DMS79 treated with DMSO at 0.1 percent for 48 hours (cell line): ENCODE results near the gene PDK2.
A peak's percentile ranks its signal among the peaks of the same experiment; 100 is the strongest.

ENCODE experiments used
- DNase-seq: peaks from one replicate; lab custom pipeline; 2025; lab: John Stamatoyannopoulos, UW

The PDK2 gene

DNA sequence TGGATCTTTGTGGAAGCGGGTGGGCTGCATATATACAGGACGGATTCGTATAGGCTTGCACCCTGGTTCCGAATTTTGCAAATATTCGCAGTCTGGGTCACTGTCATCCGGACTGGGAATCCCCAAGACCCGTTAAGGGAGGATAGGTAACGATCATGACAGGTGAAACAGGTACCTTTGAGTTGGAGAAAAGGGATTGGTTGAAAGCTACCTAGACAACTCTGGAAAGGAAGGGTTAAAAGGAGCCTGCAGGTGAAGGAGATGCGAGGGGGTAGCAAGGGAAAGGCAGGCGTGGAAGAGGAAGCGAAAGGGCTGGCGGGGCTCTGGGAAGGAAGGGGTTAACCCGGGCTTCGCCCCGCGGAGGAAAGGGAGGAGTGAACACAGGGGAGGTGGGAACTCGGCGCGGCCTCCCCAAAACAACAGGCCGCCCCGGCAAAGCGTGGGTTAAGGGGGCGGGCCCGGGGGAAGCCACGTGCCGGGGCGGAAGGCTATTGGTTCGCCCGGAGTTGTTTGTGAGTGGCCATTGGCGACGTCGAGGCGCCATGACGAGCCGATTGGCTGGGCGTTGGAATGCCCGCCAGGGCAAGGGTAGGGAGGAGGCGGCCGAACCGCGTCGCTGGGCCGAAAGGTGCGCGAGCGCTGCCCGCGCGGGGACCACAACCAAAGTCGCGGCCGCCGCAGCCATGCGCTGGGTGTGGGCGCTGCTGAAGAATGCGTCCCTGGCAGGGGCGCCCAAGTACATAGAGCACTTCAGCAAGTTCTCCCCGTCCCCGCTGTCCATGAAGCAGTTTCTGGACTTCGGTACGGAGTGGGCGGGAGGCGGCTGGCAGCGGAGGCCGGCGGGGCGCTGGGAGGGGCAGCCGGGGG lies at the start of gene PDK2:
Gene PDK2 (plus strand): TSS at position 599 of the 867 bp plus-strand sequence. CDS start 85 bp downstream, at position 684.
- DNase-seq = peak; percentile 84

DNA sequence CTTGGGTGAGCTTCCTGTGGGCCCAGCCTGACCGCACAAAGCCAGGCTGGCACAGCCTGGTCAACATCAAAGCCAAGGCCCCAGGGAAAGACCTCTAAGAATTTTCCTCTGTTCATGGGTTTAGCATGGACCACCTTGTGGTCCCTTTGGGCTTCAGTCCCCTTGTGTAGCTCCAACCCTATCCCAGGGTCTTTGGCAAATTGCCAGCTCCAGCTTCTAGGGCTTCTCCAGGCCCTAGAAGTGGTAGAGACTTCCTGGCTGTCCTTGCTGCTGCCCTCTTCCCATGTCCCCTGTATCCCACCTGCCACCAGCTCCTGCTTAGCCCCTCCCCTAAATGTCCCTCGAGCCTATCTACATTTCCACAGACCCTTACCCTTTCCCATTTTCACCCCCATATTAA lies 49.0 kb upstream of the PDK2 start:
- no peak for DNase-seq

DNA sequence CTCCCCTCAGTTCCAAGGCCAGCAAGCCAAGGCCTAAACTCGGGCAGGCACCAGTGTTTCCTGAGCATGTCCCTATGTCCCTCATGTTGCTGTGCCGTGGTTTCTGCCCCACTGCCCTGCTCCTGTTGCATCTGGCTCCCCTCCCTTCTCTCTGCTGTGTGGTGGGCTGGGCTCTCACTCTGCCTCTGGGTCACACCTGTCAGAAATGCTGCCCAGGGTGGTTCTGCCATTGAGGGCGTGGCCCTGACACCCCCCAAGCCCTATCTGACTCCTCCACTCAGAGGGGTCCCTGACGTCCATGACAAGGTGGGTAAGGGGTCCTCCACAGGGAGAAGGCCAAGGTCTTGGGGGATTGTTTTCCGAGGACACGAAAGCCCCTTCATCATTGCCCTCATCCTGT lies 48.5 kb upstream of the PDK2 start:
- no peak for DNase-seq

DNA sequence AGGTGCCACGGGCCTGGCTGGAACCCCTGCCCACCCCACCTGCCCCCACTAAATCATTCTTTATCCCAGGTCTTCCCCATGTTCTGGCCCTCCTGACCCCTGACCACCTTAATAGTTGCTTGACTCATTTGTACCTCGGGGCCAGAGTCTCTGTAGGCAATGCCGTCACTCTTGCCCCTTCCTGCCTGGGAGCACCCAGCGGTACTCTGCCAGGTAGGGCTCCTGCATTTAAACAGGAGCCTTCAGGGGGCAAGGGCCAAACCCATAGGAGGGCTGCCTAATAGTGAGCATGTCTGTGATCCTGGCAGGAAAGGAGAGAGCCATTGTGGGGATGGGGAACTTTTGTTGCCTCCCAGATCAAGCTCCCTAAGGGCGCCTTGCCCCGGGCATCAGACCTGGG lies 48.1 kb upstream of the PDK2 start:
- no peak for DNase-seq

DNA sequence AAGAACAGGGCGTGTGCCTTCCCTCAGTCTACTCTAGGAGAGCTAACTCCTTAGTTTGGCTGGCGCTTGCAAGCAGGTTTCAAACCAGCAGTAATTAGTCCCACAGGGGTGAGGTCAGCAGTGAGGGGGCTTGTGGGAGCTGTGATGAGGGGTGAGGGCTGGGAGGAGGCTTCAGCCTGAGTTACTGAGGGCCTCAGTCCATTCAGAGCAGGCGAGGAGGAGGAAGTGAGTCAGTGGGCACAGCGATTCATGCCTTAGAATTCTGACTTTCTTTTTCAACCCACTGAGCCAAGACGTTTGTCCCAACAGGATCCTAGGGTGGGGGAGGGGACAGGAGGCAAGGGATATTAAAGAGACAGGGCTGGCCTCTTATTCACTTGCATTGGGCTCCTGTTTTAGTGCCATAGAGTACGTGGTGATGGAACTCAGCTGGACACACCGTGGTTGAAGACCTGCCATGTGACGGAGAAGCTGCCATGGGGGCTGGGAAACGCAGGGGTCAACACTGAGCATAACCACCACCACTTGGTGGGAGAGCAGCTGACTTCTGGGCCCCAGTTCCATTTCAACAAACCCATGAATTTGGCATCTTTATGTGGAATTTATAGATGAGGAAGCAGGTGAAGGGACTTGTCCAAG lies 47.5 kb upstream of the PDK2 start:
- no peak for DNase-seq

DNA sequence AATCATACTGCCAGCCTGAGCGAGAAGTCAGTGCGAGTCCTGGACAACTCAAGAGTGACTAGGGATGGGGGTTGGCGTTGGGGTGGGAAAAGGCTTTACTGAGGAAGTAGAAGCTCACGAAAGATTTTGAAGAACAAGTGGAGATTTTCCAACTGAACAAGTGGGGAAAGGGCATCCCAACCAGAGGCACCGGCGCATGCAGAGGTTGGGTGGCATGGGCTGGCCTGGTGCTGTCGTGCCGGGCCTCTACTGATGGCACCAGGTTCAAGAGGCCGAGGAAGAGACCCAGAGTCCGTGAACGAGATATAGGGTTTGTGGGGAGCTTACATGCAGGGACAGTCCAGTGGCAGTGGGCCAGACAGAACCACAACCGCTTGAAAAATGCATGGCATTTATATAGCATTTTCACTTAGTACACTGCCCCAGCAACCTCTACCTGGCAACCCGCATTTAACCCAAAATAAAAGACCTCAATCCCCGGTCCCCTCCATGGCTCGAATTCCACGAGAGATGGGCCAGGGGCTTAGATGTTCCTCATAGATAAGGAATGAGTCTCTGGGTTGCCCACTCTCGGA lies 46.9 kb upstream of the PDK2 start:
- no peak for DNase-seq

DNA sequence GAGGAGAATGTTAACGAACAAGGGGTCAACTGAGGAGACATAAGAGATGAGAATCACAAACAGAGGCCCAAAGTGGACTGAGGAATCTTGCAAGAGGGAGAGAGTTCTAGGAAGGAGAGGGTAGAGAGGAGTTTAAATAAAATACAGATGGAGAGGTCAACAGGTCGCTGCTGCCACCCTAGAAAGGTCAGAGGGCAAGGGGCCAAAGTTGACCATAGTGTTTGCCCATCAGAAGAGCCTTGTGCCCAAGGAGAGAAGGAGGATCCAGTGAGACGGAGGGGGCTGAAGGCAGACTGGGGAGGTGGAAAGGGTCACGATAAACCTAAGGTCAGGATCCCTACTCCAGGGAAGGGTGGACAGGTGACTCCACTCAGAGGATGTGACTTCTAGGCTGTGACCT lies 46.2 kb upstream of the PDK2 start:
- no peak for DNase-seq

DNA sequence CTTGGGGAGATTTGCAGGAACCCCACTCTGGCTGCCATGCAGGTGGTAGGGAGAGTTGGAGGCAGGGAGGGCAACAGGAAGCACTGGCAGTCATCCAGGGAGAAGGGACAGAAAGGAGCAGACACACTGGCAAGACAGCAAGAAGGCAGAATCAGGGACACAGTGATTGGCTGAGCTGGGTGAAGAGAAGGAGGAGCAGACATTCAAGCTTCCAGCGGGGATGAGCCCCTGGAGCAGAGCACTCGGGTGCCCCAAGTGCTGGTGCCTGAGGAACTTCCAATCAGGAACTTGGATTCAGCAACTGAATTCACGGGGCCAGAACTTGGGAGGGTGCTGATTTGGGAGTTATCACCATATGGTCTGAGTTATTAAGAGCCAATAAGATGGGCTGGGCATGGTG lies 45.5 kb upstream of the PDK2 start:
- peak; percentile 23 for DNase-seq

DNA sequence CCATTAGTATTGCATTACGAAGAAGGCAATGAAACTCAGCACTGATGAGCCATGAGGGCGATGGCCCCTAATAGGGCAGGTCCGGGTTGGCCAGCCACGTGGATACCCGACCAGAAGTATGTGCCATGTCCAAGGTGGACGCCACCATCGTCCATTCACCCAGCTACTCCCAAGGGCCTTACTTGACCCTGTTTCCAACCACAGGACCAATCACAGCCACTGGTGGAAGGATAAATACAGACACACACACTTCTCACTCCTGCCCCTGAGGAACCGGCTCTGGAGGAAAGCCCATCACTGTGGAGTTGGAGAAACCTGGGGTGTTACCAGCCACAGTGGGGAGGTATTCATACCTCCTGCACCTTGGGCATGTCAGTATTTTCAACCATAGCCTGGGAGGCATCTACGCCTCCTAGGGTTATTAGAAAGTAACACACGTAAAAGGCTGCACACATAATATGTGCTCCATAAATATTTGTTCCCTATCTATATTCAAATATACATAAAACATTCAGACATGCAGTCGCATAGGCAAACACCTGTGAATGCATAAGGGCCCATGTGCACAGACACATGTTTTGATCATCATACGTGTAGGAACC lies 44.6 kb upstream of the PDK2 start:
- no peak for DNase-seq

DNA sequence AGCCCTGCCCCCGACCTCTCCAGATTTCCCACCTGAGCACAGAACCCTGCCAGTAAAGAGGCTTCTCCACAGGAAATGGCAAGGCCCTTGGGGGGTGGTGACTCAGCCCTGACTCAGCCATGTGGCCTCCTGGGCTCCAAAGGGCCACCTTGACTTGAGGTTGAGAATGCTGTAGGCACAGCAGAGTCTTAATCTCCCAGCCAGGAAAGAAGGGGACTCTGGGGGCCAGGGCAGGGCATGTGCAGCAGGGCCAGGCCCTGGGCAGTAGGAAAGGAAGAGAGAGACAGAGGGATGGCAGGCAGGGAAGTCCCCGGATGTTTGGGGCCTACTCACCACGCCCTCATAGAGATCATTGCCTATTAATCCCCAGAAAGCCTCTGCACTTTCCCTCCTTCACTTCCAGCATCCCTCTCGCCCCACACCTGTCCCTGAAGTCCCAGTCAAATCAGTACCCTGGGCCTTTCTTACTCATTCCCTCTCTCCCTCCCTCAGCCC lies 44.0 kb upstream of the PDK2 start:
- DNase-seq = peak; percentile 30

DNA sequence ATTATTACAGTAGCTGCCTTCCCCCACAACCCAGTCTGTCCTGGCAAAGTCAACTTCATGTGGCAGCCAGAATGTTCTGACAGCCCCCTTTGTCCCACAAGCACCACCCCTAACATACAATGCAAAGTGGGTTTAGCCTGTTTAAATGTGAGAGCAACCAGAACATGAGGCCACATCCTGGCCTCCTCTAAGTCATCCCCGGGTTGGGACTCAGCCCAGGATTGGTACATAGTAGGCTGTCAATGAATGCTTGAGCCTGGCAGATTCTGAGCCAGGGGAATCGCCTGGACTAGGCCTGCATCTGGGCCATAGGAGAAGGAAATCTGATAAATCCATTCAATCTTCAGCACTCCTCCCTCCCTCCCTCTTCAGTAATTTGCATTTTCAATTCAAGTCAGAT lies 43.5 kb upstream of the PDK2 start:
- DNase-seq = no peak

DNA sequence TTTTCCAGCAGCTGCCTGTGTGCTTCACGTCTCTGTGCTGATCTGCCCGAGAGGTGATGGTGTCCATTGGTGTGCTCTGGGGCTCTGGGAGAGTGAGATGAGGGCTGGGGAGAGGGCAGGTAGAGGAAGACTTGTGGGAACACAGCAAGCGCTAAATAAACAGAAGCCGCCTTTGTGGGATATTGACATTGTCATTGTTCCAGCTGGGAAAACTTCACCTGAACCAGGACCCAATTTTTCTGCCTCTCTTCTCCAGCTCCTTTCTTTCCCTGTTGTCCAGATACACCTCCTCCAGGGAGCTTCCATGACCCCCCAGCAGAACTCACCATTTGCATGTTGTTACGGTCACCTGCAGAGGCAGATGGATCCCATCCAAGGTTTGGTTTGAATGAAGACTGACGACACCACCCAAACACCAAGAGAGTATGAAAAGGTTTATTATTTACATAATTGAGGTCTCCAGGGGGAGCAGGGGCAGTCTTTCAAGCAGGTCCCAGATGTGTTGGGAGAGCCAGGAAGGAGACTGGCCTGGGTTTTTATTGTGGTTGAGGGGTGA lies 42.8 kb upstream of the PDK2 start:
- DNase-seq = no peak

DNA sequence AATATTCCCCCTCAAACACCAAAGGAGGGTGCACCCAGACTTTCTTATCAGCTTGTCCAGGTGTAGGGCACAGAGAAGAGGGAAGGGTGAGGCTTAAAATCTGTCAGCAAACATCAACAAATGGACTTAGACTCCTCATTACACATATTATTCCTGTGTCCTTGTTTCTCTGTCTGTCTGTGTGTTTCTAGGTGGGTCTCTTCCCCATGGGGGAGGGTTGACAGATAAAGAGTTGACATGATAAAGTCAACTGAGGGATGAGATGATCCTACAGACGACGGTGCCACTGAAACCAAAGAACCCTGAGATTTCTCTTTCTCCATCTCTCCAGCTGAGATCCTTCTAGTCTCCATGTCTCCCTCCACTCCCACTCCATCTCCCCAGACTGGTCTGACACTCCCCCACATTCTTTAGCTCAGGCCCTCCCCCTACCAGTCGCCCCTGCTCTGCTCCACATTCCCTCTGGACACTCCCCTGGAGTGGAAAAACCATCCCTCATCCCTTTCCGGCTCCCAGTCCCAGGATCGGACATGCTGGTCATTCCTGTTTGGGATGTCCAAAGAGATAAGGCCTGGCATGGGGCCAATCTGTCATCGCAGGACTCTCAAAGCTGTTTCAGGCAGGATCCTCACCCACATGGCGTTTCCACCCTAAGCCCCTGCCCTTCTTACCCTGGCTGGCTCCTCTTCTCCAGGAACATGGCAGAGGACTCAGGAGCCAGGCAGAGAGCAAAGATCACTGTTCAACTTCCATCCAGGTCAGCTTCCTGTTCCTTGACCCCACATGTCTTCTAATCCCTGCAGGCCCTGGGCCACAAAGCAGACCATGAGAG lies 42.1 kb upstream of the PDK2 start:
- no peak for DNase-seq

DNA sequence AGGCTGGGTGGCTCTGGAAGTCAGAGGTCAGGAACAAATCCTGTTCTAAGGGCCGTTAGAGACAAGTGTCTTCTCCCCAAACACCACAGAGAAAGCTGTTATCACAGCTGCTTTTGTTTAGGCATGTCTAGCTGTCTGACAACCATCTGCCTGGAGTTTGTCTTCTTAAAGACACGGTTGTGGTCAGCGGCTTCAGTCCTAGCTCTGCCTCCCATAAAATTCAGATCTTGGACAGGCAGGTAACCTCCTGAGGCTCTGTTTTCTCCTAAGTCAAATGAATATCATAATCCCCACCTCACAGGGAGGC lies 41.5 kb upstream of the PDK2 start:
- DNase-seq = no peak

DNA sequence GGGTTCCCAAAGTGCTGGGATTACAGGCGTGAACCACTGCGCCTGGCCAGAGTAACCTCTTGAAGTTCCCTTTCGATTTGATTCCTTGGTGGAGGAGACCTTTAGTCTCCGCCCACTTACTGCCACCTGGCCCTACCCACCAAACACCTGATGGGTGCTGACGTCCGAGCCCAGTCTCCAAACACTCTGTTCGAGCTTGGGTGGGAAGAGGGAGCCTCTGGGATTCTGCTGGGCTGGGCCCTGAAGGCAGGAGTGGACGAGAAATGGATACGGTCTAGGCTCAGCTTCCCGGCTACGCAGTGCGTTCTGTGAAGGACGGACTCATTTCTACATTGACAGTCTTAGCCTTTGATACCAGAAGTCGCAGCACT lies 40.1 kb upstream of the PDK2 start:
- peak; percentile 87 for DNase-seq

DNA sequence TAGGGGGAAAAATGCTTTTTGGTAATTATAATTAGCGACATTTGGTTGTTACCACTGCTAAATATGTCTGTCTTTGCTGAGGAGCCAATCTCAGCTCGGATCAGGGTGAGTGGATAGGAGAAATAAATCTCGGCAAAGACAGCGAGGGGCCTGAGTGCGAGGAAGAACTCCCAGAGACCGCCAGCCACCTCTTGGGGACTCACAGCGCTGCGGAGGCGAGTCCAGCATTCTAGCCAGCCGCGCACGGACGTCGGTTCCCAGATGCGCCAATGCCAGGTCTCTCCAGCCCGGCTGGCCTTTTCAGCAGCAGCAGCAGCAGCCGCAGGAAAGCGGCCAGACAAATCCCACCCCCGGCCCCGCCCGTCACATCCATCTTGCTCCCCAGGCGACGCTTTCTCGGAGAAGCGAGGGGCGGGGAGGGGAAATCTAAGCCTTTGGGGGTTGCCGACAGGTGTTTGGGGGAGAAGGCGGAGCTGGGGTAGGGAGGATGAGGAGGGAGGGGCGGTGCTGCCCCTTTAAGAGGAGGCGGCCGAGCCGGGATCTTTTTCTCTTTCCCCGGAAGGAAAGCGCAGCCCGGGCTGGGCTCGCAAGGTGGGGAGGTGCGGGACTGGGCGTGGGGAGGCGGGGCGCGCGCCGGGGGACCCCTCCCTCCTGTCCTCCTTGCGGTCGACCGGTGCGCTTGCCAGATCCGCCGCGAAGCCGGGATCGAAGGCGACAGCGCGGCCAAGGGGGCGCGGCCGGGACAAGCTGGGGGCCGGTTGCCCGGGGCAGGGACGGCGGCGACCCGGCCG lies 39.5 kb upstream of the PDK2 start, which contains the start of gene ITGA3:
Gene ITGA3 (plus strand): TSS at position 685 of the 791 bp plus-strand sequence. CDS start 330 bp downstream, outside the sequence.
- peak; percentile 82 for DNase-seq

DNA sequence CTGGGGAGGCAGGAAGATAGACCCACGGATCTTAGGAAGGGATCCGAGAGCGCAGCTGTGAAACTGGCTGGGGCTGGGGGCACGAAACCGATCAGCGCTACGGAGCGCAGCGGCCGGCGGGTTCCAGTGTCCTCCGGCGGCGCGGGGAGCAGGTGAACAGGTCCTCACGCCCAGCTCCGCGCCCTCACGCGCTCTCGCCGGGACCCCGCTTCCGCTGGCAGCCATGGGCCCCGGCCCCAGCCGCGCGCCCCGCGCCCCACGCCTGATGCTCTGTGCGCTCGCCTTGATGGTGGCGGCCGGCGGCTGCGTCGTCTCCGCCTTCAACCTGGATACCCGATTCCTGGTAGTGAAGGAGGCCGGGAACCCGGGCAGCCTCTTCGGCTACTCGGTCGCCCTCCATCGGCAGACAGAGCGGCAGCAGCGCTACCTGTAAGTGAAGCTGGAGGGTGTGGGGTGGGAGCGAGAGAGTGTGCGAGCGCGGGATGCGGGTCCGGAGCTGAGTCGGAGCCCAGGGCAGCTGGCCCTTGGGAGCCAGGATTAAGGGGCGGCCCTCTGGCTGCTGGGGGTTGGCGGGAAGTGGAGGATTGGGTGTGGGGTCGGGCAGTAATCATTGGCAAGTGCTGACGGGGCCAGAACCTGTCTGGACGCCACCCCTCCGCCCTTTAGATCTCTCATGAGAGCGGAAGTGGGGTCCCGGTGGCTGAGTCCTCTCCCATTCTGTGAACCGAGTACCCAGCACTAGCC lies 38.8 kb upstream of the PDK2 start:
- DNase-seq = peak; percentile 62

DNA sequence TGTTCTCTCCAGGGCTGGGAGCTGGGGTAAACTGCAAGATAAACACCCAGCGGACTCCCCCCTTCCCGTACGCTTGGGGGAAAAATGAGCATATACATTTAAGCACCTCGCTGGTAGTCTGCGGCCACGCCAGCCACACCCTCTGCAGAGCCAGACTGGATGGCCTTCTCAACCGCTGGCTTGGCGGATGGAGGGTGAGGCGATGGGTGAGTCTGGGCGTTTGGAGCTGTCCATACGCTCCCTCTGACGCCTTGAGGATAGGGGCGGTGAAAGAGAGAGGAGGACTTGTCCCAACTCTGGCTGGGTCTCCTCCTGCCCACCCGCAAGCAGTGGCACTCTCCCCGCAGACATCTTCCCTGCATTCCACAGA lies 38.2 kb upstream of the PDK2 start:
- peak; percentile 39 for DNase-seq

DNA sequence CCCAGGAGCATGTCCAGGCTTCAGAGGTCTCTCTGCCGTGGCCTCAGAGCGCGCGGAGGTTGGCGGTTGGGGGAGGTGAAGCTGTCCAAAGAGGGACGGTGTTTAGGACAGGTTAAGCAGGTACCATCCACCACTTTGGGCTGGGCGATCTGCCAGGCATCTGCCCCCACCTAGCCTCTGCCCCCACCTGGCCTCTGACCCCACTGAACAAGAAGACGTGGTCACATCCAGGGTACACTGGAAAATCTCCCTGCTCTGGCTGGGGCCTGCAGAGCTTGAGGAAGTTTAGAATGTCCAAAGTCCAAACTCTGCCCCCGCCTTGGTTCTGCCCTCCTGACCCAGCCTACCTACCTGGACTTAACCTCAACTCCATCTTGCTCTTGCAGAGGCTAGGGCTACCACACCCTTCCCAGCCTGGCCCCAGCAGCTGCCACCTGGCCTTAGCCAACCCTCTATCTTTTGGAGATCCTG lies 37.6 kb upstream of the PDK2 start:
- no peak for DNase-seq
